WTC11 (cell line): ENCODE data around the gene GFPT1.

Experiments used
- CREB1 ChIP-seq: sonication (generic); formaldehyde crosslinking; IDR thresholded peaks from 2 replicates; pipeline ENCODE4 v1.8.0; 2023; ENCODE audit warnings: mild to moderate bottlenecking, missing genetic modification reagents
- CTCF ChIP-seq: fragments of 200-600 bp; IDR thresholded peaks from 2 replicates; pipeline ENCODE4 v1.8.0; 2022; ENCODE audit warnings: antibody characterized with exemption
- FOXJ3 ChIP-seq: sonication (generic); formaldehyde crosslinking; IDR thresholded peaks from 2 replicates; pipeline ENCODE4 v1.9.0; 2021; ENCODE audit warnings: missing genetic modification reagents, mild to moderate bottlenecking, borderline replicate concordance
- MLX ChIP-seq: sonication (generic); formaldehyde crosslinking; IDR thresholded peaks from 2 replicates; pipeline ENCODE4 v1.8.1; 2023; ENCODE audit warnings: mild to moderate bottlenecking, missing genetic modification reagents, moderate library complexity
- SMAD3 ChIP-seq: sonication (generic); formaldehyde crosslinking; IDR thresholded peaks from 2 replicates; pipeline ENCODE4 v1.8.0; 2022; ENCODE audit warnings: missing genetic modification reagents, mild to moderate bottlenecking, borderline replicate concordance
- TP53 ChIP-seq: sonication (generic); formaldehyde crosslinking; IDR thresholded peaks from 2 replicates; pipeline ENCODE4 v1.8.1; 2023; ENCODE audit warnings: mild to moderate bottlenecking, missing genetic modification reagents
- USF2 ChIP-seq: sonication (generic); formaldehyde crosslinking; IDR thresholded peaks from 2 replicates; pipeline ENCODE4 v1.8.1; 2023; ENCODE audit warnings: mild to moderate bottlenecking, missing genetic modification reagents, moderate library complexity
- ZBTB43 ChIP-seq: sonication (generic); formaldehyde crosslinking; IDR thresholded peaks from 2 replicates; pipeline ENCODE4 v1.8.1; 2023; ENCODE audit warnings: mild to moderate bottlenecking, missing genetic modification reagents
- ZNF281 ChIP-seq: sonication (generic); formaldehyde crosslinking; IDR thresholded peaks from 2 replicates; pipeline ENCODE4 v1.8.0; 2023; ENCODE audit warnings: mild to moderate bottlenecking, missing genetic modification reagents

- no peak for TF ChIP-seq MLX
- no peak for TF ChIP-seq CREB1 (CRISPR knock-in tag)
- TF ChIP-seq CTCF, result peak; percentile 38
- TF ChIP-seq TP53, result no peak
- no peak for TF ChIP-seq SMAD3
- no peak for TF ChIP-seq ZBTB43
- no peak for TF ChIP-seq ZNF281 (CRISPR knock-in tag)
- TF ChIP-seq USF2 (CRISPR knock-in tag), result no peak
- no peak for TF ChIP-seq FOXJ3
Observed at GRCh38 chr2:69375494-69376353, 11.3 kb downstream of the GFPT1 start.
